ENCODE measurements around the gene MOSMO.

GRCh38 chr16:21982108-21982507 lies 25.8 kb upstream of the MOSMO start:
- TF ChIP-seq CTCF (IDR thresholded peaks at IDR 0.05), result no peak
- TF ChIP-seq POLR2A (IDR thresholded peaks at IDR 0.05), result no peak

Data from lower leg skin (tissue), 3 donors.